AG20443 (cell line): ENCODE results near the gene ACOT6.
"Not testable (repeated sequence)": the region's sequence is repeated elsewhere in the genome, so short reads cannot be mapped to it uniquely, and the experiment has no call there.

Experiments used
- DNase-seq: peaks from one replicate; pipeline ENCODE4 v3.0.0; 2012; ENCODE audit warnings: low spot score, mixed read lengths

The ACOT6 gene

GRCh38 chr14:73612339-73613045 lies at the start of gene ACOT6:
Gene ACOT6 (plus strand): TSS chr14:73612517. CDS start chr14:73612572, 55 bp downstream.
- DNase-seq, result peak; percentile 86

- DNase-seq, result not testable (repeated sequence)
Measured at GRCh38 chr14:73562696-73563095, 49.6 kb upstream of the ACOT6 start.

GRCh38 chr14:73566431-73566830 lies 45.9 kb upstream of the ACOT6 start:
- DNase-seq, result not testable (repeated sequence)

- DNase-seq, result not testable (repeated sequence)
Measured at GRCh38 chr14:73566935-73567334, 45.4 kb upstream of the ACOT6 start.

GRCh38 chr14:73567358-73567757 lies 45.0 kb upstream of the ACOT6 start:
- no peak for DNase-seq

GRCh38 chr14:73567951-73568885 lies 44.1 kb upstream of the ACOT6 start:
- peak; percentile 20 for DNase-seq

GRCh38 chr14:73568886-73569184 lies 43.5 kb upstream of the ACOT6 start:
- not testable (repeated sequence) for DNase-seq

GRCh38 chr14:73569185-73569958 lies 42.9 kb upstream of the ACOT6 start, which contains the start of gene ACOT2:
Gene ACOT2 (plus strand): TSS chr14:73569213. CDS start chr14:73569241, 28 bp downstream.
- peak; percentile 89 for DNase-seq

- DNase-seq, result peak; percentile 61
Measured at GRCh38 chr14:73570913-73571312, 41.4 kb upstream of the ACOT6 start.

GRCh38 chr14:73573034-73573433 lies 39.3 kb upstream of the ACOT6 start:
- DNase-seq, result not testable (repeated sequence)

GRCh38 chr14:73573740-73574139 lies 38.6 kb upstream of the ACOT6 start:
- not testable (repeated sequence) for DNase-seq

- DNase-seq, result not testable (repeated sequence)
Measured at GRCh38 chr14:73574251-73574650, 38.1 kb upstream of the ACOT6 start.

- DNase-seq, result no peak
Measured at GRCh38 chr14:73576391-73576790, 35.9 kb upstream of the ACOT6 start.

GRCh38 chr14:73577214-73577613 lies 35.1 kb upstream of the ACOT6 start:
- not testable (repeated sequence) for DNase-seq

- DNase-seq, result not testable (repeated sequence)
Measured at GRCh38 chr14:73582102-73582979, 30.0 kb upstream of the ACOT6 start.

- DNase-seq, result no peak
Measured at GRCh38 chr14:73588695-73589094, 23.6 kb upstream of the ACOT6 start.

- DNase-seq, result no peak
Measured at GRCh38 chr14:73589116-73589515, 23.2 kb upstream of the ACOT6 start.

GRCh38 chr14:73590673-73591004 lies 21.7 kb upstream of the ACOT6 start:
- DNase-seq, result not testable (repeated sequence)

GRCh38 chr14:73591690-73592449 lies 20.4 kb upstream of the ACOT6 start, which contains the start of gene ACOT4:
Gene ACOT4 (plus strand): TSS chr14:73591873. CDS start chr14:73591960, 87 bp downstream.
- DNase-seq, result peak; percentile 59

GRCh38 chr14:73594491-73594890 lies 17.8 kb upstream of the ACOT6 start:
- DNase-seq, result no peak
